ENCODE measurements around the gene FOXO6. TPM values are rescaled to one million over a fixed set of nuclear protein-coding genes. Genes with fewer than 3 reads are reported as not detected.

Gene FOXO6
- total RNA-seq: 0.47 TPM in 1 of 2 replicates, not detected in the other

DNA sequence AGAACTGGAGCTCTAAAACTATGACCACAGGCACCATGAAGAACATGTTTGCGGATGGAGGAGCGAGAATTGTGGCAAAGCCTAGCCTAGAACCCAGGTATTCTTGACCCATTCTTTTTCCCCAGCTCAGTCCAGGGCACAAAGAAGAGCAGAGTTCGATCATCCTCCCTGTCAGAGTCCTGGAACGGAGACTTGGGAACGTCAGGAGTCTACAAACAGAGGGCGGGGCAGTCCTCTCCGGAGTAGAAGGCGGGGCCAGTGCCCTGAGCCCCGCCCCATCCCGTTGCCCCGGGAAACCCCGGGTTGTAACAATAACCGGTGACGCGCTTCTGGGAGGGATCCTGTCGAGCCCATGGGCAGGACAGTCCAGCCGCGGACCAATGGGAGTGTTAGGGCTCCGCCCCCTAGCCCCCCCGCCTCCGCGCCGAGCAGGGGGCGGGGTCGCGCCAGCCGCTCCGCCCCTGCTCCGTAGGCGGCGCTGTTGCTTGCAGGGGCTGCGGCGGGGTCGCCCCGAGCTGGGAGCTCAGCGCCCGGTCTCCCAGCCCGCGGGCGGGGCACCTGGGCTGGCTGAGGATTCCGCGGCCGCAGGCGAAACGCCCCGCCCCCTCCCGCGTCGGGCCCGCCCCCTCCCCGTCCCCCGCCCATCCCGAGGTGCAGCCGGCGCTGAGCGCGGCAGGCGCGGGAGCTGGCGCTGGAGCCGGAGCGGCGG is at the start of gene FOXO6:
Gene FOXO6, plus strand, starts transcription at position 649 of the 709 bp plus-strand sequence.

Other genes with a start within 250 kb of the FOXO6 start
- gene SCMH1, start 119.1 kb upstream of the FOXO6 start, total RNA-seq: 15.3 and 18.8 TPM in 2 replicates
- gene EDN2, start 123.2 kb downstream of the FOXO6 start, total RNA-seq: not detected in 2 replicates

All from pericardium fibroblast (primary cell).